Activated naive CD8-positive, alpha-beta T cell treated with anti-CD3 and anti-CD28 coated beads, Interleukin-2, amount 10 ng/mL, durations not matched to agents 7 days and 5 days (primary cell): ENCODE measurements around the gene FMNL3. TPM values are rescaled to one million over a fixed set of nuclear protein-coding genes. Genes with fewer than 3 reads are reported as not detected.

Experiments used
- ATAC-seq: fragments of 150-1000 bp; cut with Tn5 transposase; one replicate; pipeline ENCODE4 v1.10.0; 2021; ENCODE audit warnings: low read depth, moderate library complexity
- POLR2A ChIA-PET: fragments of 350-600 bp; sonication (Branson Sonifier 250); formaldehyde crosslinking; loops from one replicate; lab custom pipeline; 2021; ENCODE audit warnings: antibody characterized with exemption; lab: Charles Lee
- DNase-seq: peaks from one replicate; pipeline ENCODE4 v3.0.0; 2021
- H3K27ac Mint-ChIP-seq: one replicate; pipeline ENCODE4 v1.8.0; 2022; ENCODE audit warnings: mild to moderate bottlenecking, mixed read lengths
- H3K27me3 Mint-ChIP-seq: one replicate; pipeline ENCODE4 v1.8.0; 2022; ENCODE audit warnings: mild to moderate bottlenecking, moderate library complexity, mixed read lengths
- H3K36me3 Mint-ChIP-seq: one replicate; pipeline ENCODE4 v1.8.0; 2021; ENCODE audit warnings: mild to moderate bottlenecking, mixed read lengths
- H3K4me1 Mint-ChIP-seq: one replicate; pipeline ENCODE4 v1.8.0; 2021; ENCODE audit warnings: mixed read lengths
- H3K4me3 Mint-ChIP-seq: one replicate; pipeline ENCODE4 v1.8.0; 2022; ENCODE audit warnings: mild to moderate bottlenecking, moderate library complexity, mixed read lengths
- H3K9me3 Mint-ChIP-seq: one replicate; pipeline ENCODE4 v1.8.0; 2021; ENCODE audit warnings: mixed read lengths
- total RNA-seq, 2 experiments: library from RNA; stranded (reverse); gene quantifications; one replicate each; pipeline ENCODE4 v1.2.3, GENCODE V29; 2021

FMNL3 gene
- total RNA-seq, 2 experiments from 2014 or later, result 43.5 to 43.8 TPM

DNA sequence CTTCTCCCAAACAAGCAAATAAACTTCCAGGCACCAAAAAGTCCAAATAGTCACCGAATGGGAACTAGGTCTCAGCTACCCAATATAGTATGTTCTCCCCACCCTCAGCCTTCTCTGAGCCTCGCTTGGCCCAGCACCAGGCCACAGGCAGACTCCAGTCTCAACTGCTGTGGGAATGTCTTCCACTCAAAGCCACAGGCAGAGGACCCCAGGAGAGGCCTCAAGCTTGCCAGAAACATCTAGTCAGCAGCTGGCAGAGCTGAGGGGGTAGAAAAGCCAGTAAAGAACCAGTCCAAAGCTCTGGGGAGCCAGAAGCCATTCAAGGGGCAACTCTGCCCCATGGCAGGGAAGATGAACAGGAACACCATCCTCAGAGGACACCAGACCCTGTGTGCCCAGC lies 41.8 kb downstream of the FMNL3 start:
- H3K27me3 Mint-ChIP-seq, result no peaks in the 10 kb centered on the region
- H3K4me3 Mint-ChIP-seq, result no peak overlapping the region
- peaks cover 35% of the 10 kb centered on the region for H3K36me3 Mint-ChIP-seq
- peaks cover 3% of the 10 kb centered on the region for H3K9me3 Mint-ChIP-seq
- peaks cover 58% of the 10 kb centered on the region for H3K4me1 Mint-ChIP-seq
- DNase-seq (no peak), ATAC-seq (no peak)
- peak overlapping the region; percentile 77 for H3K27ac Mint-ChIP-seq
- POLR2A ChIA-PET, result interaction anchor here (1.1 to 1.8 kb wide), 2 partner anchors 41 to 76 kb away, joined by 3 to 7 read pairs; partner anchors contain the start of genes FMNL3 and TMBIM6

DNA sequence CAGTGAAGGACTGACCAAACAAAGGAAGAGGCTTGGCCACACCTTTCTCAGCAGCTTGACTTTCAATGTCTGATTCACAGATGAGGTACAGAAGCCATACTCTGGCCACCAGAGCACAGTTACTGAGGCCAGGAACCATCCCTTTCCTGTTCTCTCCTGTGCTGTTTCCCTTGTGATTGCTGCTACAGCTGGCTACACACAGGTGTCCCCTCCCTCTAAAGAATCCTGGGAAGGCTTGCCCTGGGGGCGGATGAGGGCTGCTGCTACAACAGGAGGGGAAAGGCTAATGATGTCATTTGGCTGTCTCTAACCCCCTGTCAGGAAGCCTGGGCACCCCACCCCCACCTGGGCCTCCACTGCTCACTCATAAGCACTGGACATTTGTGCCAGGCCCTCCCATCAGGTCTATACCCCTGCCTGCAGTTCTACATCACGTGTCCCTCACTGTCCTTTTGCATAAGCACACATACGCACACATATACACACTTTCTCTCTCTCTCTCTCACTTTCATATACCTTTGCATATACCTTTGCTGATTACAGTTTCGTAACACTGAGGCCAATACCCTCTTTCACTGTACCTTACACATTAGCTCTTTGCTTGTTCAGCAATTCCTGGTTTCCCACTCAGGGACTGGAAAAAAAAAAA lies 42.5 kb downstream of the FMNL3 start:
- peaks cover 3% of the 10 kb centered on the region for H3K9me3 Mint-ChIP-seq
- ATAC-seq (no peak), DNase-seq (no peak)
- H3K27ac Mint-ChIP-seq, result peak overlapping the region; percentile 77
- peaks cover 53% of the 10 kb centered on the region for H3K4me1 Mint-ChIP-seq
- H3K4me3 Mint-ChIP-seq, result peak overlapping the region; percentile 23
- no peaks in the 10 kb centered on the region for H3K27me3 Mint-ChIP-seq
- POLR2A ChIA-PET, result interaction anchor here (1.8 to 4.4 kb wide), 4 partner anchors 9 to 42 kb away, joined by 7 to 46 read pairs (median 10); partner anchors contain the start of gene FMNL3
- H3K36me3 Mint-ChIP-seq, result peaks cover 39% of the 10 kb centered on the region

DNA sequence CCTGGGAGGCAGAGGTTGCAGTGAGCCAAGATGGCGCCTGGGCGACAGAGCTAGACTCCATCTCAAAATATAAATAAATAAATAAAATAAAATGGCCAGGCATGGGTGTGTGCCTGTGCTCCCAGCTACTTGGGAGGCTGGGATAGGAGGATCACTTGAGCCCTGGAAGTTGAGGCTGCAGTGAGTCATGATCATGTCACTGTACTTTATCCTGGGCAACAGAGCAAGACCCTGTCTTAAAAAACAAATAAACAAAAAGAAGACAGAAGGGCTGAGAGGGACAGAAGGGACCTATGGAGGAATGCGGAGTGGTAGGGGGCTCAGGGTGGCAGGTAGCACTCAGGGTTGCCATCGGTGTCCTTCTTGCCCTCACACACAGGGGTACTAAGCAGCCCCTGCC lies 43.0 kb downstream of the FMNL3 start:
- H3K36me3 Mint-ChIP-seq, result peaks cover 39% of the 10 kb centered on the region
- peak overlapping the region; percentile 92 for H3K27ac Mint-ChIP-seq
- no peaks in the 10 kb centered on the region for H3K27me3 Mint-ChIP-seq
- H3K4me1 Mint-ChIP-seq, result peaks cover 53% of the 10 kb centered on the region
- DNase-seq (no peak), ATAC-seq (no peak)
- H3K4me3 Mint-ChIP-seq, result peak overlapping the region; percentile 23
- peaks cover 3% of the 10 kb centered on the region for H3K9me3 Mint-ChIP-seq
- POLR2A ChIA-PET, result interaction anchor here (1.5 to 4.4 kb wide), 7 partner anchors 9 to 43 kb away, joined by 7 to 46 read pairs (median 12); partner anchors contain the start of gene FMNL3

- POLR2A ChIA-PET, result interaction anchor here (0.6 to 4.4 kb wide), 15 partner anchors 9 to 532 kb away, joined by 3 to 46 read pairs (median 5); partner anchors contain the start of genes FMNL3, PRPF40B, TMBIM6 and TUBA1B
- DNase-seq, result peak; percentile 65
- H3K36me3 Mint-ChIP-seq, result peaks cover 40% of the 10 kb centered on the region
- H3K9me3 Mint-ChIP-seq, result peaks cover 3% of the 10 kb centered on the region
- peak overlapping the region; percentile 82 for H3K4me3 Mint-ChIP-seq
- H3K27me3 Mint-ChIP-seq, result no peaks in the 10 kb centered on the region
- peak; percentile 98 for ATAC-seq
- H3K4me1 Mint-ChIP-seq, result peaks cover 52% of the 10 kb centered on the region
- peak overlapping the region; percentile 92 for H3K27ac Mint-ChIP-seq
Observed at GRCh38 chr12:49662998-49663843, 44.0 kb downstream of the FMNL3 start.

GRCh38 chr12:49661746-49662145 lies 45.5 kb downstream of the FMNL3 start:
- peak overlapping the region; percentile 42 for H3K4me3 Mint-ChIP-seq
- peak overlapping the region; percentile 92 for H3K27ac Mint-ChIP-seq
- H3K9me3 Mint-ChIP-seq, result peaks cover 3% of the 10 kb centered on the region
- POLR2A ChIA-PET, result interaction anchor here (4.4 kb wide), 1 partner anchor 12 kb away, joined by 46 read pairs; no protein-coding TSS in a partner anchor
- DNase-seq, result no peak
- H3K4me1 Mint-ChIP-seq, result peaks cover 51% of the 10 kb centered on the region
- ATAC-seq, result no peak
- no peaks in the 10 kb centered on the region for H3K27me3 Mint-ChIP-seq
- H3K36me3 Mint-ChIP-seq, result peaks cover 42% of the 10 kb centered on the region

DNA sequence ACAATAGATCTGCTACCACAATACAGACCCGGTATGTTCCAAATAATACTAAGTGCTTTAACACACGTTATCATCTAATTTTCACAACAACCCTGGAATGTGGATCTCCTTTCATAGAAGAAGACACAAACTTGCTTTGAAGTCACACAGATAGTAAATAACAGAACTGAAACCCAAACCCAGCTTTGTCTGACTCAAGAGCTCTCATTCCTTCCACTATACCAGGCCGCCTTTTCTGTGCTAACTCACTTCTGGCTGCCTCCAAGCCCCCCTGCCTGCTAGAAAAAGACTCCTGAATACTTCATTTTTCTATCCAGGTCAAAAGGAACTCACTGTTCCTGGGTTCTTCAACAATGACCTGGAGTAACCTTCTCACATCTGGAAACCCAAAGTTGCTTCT lies 46.0 kb downstream of the FMNL3 start:
- Mint-ChIP-seq H3K27ac (peak overlapping the region; percentile 92), H3K36me3 (peaks cover 46% of the 10 kb centered on the region), H3K27me3 (no peaks in the 10 kb centered on the region), H3K4me1 (peaks cover 57% of the 10 kb centered on the region), H3K4me3 (peak overlapping the region; percentile 42), H3K9me3 (peaks cover 3% of the 10 kb centered on the region)
- ATAC-seq (no peak), DNase-seq (no peak)
- POLR2A ChIA-PET, result interaction anchor here (0.5 to 4.4 kb wide), 2 partner anchors 12 to 44 kb away, joined by 3 to 46 read pairs; no protein-coding TSS in a partner anchor

- Mint-ChIP-seq H3K27me3 (no peaks in the 10 kb centered on the region), H3K9me3 (peaks cover 3% of the 10 kb centered on the region), H3K27ac (peak overlapping the region; percentile 54), H3K4me1 (peaks cover 57% of the 10 kb centered on the region), H3K4me3 (no peak overlapping the region), H3K36me3 (peaks cover 43% of the 10 kb centered on the region)
- DNase-seq (no peak), ATAC-seq (no peak)
- POLR2A ChIA-PET, result interaction anchor here (0.7 kb wide), 1 partner anchor 393 kb away, joined by 3 read pairs; no protein-coding TSS in a partner anchor
Observed at GRCh38 chr12:49659753-49660152, 47.5 kb downstream of the FMNL3 start.

- no peaks in the 10 kb centered on the region for H3K27me3 Mint-ChIP-seq
- H3K4me3 Mint-ChIP-seq, result no peak overlapping the region
- peaks cover 3% of the 10 kb centered on the region for H3K9me3 Mint-ChIP-seq
- POLR2A ChIA-PET, result no interaction called here
- peak overlapping the region; percentile 45 for H3K27ac Mint-ChIP-seq
- H3K4me1 Mint-ChIP-seq, result peaks cover 44% of the 10 kb centered on the region
- H3K36me3 Mint-ChIP-seq, result peaks cover 50% of the 10 kb centered on the region
- ATAC-seq (no peak), DNase-seq (no peak)
Observed at GRCh38 chr12:49658276-49658675, 48.9 kb downstream of the FMNL3 start.

- no peaks in the 10 kb centered on the region for H3K9me3 Mint-ChIP-seq
- POLR2A ChIA-PET, result interaction anchor here (0.5 to 2.4 kb wide), 5 partner anchors 17 to 459 kb away, joined by 3 to 12 read pairs (median 5); partner anchors contain the start of gene FMNL3
- peaks cover 39% of the 10 kb centered on the region for H3K36me3 Mint-ChIP-seq
- peaks cover 20% of the 10 kb centered on the region for H3K4me1 Mint-ChIP-seq
- H3K4me3 Mint-ChIP-seq, result no peak overlapping the region
- ATAC-seq, result no peak
- no peaks in the 10 kb centered on the region for H3K27me3 Mint-ChIP-seq
- no peak for DNase-seq
- H3K27ac Mint-ChIP-seq, result peak overlapping the region; percentile 72
Observed at GRCh38 chr12:49655595-49656236, 51.5 kb downstream of the FMNL3 start.

GRCh38 chr12:49654715-49655114 lies 52.5 kb downstream of the FMNL3 start:
- H3K36me3 Mint-ChIP-seq, result peaks cover 39% of the 10 kb centered on the region
- no peak overlapping the region for H3K27ac Mint-ChIP-seq
- H3K4me1 Mint-ChIP-seq, result peaks cover 19% of the 10 kb centered on the region
- ATAC-seq (no peak), DNase-seq (no peak)
- H3K9me3 Mint-ChIP-seq, result no peaks in the 10 kb centered on the region
- H3K27me3 Mint-ChIP-seq, result no peaks in the 10 kb centered on the region
- H3K4me3 Mint-ChIP-seq, result no peak overlapping the region
- POLR2A ChIA-PET, result interaction anchor here (0.8 to 1.2 kb wide), 2 partner anchors 8 to 9 kb away, joined by 3 to 5 read pairs; no protein-coding TSS in a partner anchor

DNA sequence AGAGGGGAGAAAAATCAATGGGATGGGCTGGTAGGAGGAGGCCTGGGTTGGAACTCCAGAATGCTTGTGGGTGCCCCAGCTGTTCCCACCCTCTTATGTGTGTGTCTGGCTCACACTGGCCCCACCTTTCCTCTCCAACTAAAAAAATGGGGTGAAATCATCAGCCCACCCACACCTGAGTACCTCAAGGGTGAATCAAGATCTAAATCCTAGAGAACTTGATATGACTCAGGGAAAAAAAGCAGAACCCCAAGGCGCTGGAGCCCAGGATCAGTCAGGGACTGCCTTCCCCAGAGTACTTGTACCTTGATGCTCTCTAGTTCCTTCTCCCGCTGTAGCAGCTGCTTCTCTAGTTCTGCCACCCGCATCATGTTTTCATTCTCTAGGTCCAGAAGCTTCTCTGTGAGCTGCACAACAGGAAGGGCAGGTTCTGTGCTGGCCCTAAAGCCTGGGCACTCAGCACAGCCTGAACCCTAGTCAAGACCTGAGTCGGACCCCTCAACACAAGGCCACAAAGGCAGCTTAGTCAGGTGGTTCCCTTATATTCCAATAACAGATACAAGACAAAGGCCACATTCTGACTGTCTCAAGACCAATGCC lies 54.2 kb downstream of the FMNL3 start:
- POLR2A ChIA-PET, result interaction anchor here (0.6 kb wide), 1 partner anchor 8 kb away, joined by 10 read pairs; no protein-coding TSS in a partner anchor
- Mint-ChIP-seq H3K4me3 (no peak overlapping the region), H3K27ac (no peak overlapping the region), H3K27me3 (no peaks in the 10 kb centered on the region), H3K9me3 (no peaks in the 10 kb centered on the region), H3K36me3 (peaks cover 46% of the 10 kb centered on the region), H3K4me1 (peaks cover 29% of the 10 kb centered on the region)
- ATAC-seq (no peak), DNase-seq (no peak)

DNA sequence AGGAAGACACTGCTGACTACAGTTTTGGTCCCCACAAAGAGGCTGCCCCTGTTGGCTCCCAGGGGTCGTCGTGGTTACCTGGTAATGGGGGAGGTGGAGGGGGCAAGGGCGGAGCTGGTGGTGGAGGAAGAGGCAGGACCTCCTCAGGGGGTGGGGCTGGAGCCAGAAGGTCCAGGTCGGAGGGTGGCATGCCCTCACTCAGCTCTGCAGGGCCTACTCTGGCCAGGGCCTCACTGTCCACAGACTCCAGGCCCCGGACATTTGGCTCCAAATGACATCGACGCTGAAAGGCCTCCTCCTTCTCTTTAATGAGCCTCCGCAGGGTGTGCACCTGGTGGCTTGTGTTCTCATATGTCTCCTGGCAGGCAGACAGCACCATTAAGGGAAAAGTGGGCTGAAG lies 55.4 kb downstream of the FMNL3 start:
- POLR2A ChIA-PET, result no interaction called here
- Mint-ChIP-seq H3K4me1 (peaks cover 31% of the 10 kb centered on the region), H3K27me3 (no peaks in the 10 kb centered on the region), H3K4me3 (no peak overlapping the region), H3K36me3 (peaks cover 42% of the 10 kb centered on the region), H3K27ac (no peak overlapping the region), H3K9me3 (no peaks in the 10 kb centered on the region)
- DNase-seq (no peak), ATAC-seq (no peak)
